ENCODE data around the gene LETMD1. TPM values are rescaled to one million over a fixed set of nuclear protein-coding genes. Genes with fewer than 3 reads are reported as not detected.

LETMD1 gene
- total and polyA plus RNA-seq, 2 of the 13 experiments (the other 11 are each of a cell fraction or from before 2014, with no cell fraction given) = 43.3 to 87.7 TPM

GRCh38 chr12:51067229-51067628 is 19.1 kb downstream of the LETMD1 start:
- in situ Hi-C loops (cut with HindIII; ENCODE audit: extremely low pct_ligation_motif_present, low pct_unique_long_range_greater_than_20kb) = no loop called here
- intact Hi-C loops (cut with micrococcal nuclease; ENCODE audit: unreplicated experiment) = no loop called here
- TF ChIP-seq ZNF7 (CRISPR knock-in tag; IDR thresholded peaks at IDR 0.05) (no peak), ELF4 (CRISPR knock-in tag; IDR thresholded peaks at IDR 0.05; ENCODE audit: borderline replicate concordance) (no peak), CREB3 (CRISPR knock-in tag; IDR thresholded peaks at IDR 0.05) (no peak), ZNF143 (CRISPR knock-in tag; IDR thresholded peaks at IDR 0.05) (no peak), JUN (CRISPR knock-in tag; IDR thresholded peaks at IDR 0.05) (no peak), ZNF782 (CRISPR knock-in tag; IDR thresholded peaks at IDR 0.05; ENCODE audit: borderline replicate concordance) (no peak), NR2F6 (IDR thresholded peaks at IDR 0.05) (no peak), NR2F6 (CRISPR knock-in tag; IDR thresholded peaks at IDR 0.05) (peak; percentile 19; the same call in 1 of the 2 replicates), ZNF781 (CRISPR knock-in tag; IDR thresholded peaks at IDR 0.05; ENCODE audit: borderline replicate concordance, not compliant biosample characterization) (no peak), ZKSCAN1 (IDR thresholded peaks at IDR 0.05; ENCODE audit: low read length) (no peak), CBX1 (IDR thresholded peaks at IDR 0.05; ENCODE audit: low read depth) (no peak), ZMYM3 (CRISPR knock-in tag; IDR thresholded peaks at IDR 0.05) (0 out of 2 replicates have a peak, but pooled peaks have one; percentile 14)
- TF ChIP-seq, protein P1, sequence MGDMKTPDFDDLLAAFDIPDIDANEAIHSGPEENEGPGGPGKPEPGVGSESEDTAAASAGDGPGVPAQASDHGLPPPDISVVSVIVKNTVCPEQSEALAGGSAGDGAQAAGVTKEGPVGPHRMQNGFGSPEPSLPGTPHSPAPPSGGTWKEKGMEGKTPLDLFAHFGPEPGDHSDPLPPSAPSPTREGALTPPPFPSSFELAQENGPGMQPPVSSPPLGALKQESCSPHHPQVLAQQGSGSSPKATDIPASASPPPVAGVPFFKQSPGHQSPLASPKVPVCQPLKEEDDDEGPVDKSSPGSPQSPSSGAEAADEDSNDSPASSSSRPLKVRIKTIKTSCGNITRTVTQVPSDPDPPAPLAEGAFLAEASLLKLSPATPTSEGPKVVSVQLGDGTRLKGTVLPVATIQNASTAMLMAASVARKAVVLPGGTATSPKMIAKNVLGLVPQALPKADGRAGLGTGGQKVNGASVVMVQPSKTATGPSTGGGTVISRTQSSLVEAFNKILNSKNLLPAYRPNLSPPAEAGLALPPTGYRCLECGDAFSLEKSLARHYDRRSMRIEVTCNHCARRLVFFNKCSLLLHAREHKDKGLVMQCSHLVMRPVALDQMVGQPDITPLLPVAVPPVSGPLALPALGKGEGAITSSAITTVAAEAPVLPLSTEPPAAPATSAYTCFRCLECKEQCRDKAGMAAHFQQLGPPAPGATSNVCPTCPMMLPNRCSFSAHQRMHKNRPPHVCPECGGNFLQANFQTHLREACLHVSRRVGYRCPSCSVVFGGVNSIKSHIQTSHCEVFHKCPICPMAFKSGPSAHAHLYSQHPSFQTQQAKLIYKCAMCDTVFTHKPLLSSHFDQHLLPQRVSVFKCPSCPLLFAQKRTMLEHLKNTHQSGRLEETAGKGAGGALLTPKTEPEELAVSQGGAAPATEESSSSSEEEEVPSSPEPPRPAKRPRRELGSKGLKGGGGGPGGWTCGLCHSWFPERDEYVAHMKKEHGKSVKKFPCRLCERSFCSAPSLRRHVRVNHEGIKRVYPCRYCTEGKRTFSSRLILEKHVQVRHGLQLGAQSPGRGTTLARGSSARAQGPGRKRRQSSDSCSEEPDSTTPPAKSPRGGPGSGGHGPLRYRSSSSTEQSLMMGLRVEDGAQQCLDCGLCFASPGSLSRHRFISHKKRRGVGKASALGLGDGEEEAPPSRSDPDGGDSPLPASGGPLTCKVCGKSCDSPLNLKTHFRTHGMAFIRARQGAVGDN (CRISPR knock-in tag; IDR thresholded peaks at IDR 0.05) = 0 out of 2 replicates have a peak, but pooled peaks have one; percentile 9
- TF ChIP-seq, protein P2, sequence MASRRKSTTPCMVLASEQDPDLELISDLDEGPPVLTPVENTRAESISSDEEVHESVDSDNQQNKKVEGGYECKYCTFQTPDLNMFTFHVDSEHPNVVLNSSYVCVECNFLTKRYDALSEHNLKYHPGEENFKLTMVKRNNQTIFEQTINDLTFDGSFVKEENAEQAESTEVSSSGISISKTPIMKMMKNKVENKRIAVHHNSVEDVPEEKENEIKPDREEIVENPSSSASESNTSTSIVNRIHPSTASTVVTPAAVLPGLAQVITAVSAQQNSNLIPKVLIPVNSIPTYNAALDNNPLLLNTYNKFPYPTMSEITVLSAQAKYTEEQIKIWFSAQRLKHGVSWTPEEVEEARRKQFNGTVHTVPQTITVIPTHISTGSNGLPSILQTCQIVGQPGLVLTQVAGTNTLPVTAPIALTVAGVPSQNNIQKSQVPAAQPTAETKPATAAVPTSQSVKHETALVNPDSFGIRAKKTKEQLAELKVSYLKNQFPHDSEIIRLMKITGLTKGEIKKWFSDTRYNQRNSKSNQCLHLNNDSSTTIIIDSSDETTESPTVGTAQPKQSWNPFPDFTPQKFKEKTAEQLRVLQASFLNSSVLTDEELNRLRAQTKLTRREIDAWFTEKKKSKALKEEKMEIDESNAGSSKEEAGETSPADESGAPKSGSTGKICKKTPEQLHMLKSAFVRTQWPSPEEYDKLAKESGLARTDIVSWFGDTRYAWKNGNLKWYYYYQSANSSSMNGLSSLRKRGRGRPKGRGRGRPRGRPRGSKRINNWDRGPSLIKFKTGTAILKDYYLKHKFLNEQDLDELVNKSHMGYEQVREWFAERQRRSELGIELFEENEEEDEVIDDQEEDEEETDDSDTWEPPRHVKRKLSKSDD (CRISPR knock-in tag; IDR thresholded peaks at IDR 0.05; ENCODE audit: low read depth) = no peak
- TF ChIP-seq, protein P3, sequence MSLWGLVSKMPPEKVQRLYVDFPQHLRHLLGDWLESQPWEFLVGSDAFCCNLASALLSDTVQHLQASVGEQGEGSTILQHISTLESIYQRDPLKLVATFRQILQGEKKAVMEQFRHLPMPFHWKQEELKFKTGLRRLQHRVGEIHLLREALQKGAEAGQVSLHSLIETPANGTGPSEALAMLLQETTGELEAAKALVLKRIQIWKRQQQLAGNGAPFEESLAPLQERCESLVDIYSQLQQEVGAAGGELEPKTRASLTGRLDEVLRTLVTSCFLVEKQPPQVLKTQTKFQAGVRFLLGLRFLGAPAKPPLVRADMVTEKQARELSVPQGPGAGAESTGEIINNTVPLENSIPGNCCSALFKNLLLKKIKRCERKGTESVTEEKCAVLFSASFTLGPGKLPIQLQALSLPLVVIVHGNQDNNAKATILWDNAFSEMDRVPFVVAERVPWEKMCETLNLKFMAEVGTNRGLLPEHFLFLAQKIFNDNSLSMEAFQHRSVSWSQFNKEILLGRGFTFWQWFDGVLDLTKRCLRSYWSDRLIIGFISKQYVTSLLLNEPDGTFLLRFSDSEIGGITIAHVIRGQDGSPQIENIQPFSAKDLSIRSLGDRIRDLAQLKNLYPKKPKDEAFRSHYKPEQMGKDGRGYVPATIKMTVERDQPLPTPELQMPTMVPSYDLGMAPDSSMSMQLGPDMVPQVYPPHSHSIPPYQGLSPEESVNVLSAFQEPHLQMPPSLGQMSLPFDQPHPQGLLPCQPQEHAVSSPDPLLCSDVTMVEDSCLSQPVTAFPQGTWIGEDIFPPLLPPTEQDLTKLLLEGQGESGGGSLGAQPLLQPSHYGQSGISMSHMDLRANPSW (CRISPR knock-in tag; IDR thresholded peaks at IDR 0.05; ENCODE audit: borderline replicate concordance) = no peak

More at GRCh38 chr12:51067229-51067628, 19.1 kb downstream of the LETMD1 start:
- H3K4me3 ChIP-seq (replicated peaks in 1 of 3; ENCODE audit: insufficient read depth in 1 of 3, low read depth in 2 of 3, low read length in 3 of 3) = no peak overlapping the region
- H3K79me2 ChIP-seq (ENCODE audit: insufficient read depth, low read length) = no peaks in the 10 kb centered on the region
- H3K4me2 ChIP-seq (ENCODE audit: low read depth, low read length) = no peak overlapping the region
- ChIA-PET CTCF (ENCODE audit: low intra/inter-chr PET ratio, low total read pairs) (no interaction called here), POLR2A (interaction anchor here (1.2 to 2.6 kb wide), 2 partner anchors 16 to 18 kb away, joined by 7 to 18 read pairs; partner anchors contain the start of gene CSRNP2)
- H3K27ac ChIP-seq (ENCODE audit: extremely low read length, insufficient read depth, low read length) = no peak overlapping the region
- no peaks in the 10 kb centered on the region for H4K20me1 ChIP-seq (ENCODE audit: insufficient read depth, low read length)
- FAIRE-seq (peak; percentile 73), DNase-seq (ENCODE audit: low spot score) (peak; percentile 21), ATAC-seq (peak; percentile 58)
- H3K27me3 ChIP-seq (ENCODE audit: control insufficient read depth in 1 of 2, insufficient read depth in 2 of 2, low read length in 2 of 2) = no peaks in the 10 kb centered on the region
- H3K9me3 ChIP-seq (ENCODE audit: low read length) = no peaks in the 10 kb centered on the region
- H3K4me1 ChIP-seq (ENCODE audit: insufficient read depth, low read length) = peaks cover 44% of the 10 kb centered on the region
- peaks cover 6 to 39% of the 10 kb centered on the region in 2 experiments for H3K36me3 ChIP-seq (replicated peaks in 1 of 2; ENCODE audit: control insufficient read depth in 1 of 2, insufficient read depth in 2 of 2, low read length in 2 of 2)
- H3K9ac ChIP-seq (ENCODE audit: insufficient read depth, low read depth, low read length) = no peak overlapping the region
- no peak overlapping the region for H2AFZ ChIP-seq (ENCODE audit: low read length)
- WGBS (ENCODE audit: low lambda C conversion rate) = 43% methylated on average over 2 of the region's 4 CpGs
- BruUV-seq (replicated peaks) = no TSS peak
